ENCODE data around the gene BAG1. TPM values are rescaled to one million over a fixed set of nuclear protein-coding genes. Genes with fewer than 3 reads are reported as not detected.
A peak's percentile ranks its signal among the peaks of the same experiment; 100 is the strongest.

Gene BAG1
- total RNA-seq, 1 donor from 2014 or later: 43.3 TPM

GRCh38 chr9:33289496-33289895 lies 25.0 kb upstream of the BAG1 start:
- peaks cover 6% of the 10 kb centered on the region for H3K4me1 ChIP-seq (ENCODE audit: insufficient read depth, low read length)
- no peak overlapping the region for H2AFZ ChIP-seq (ENCODE audit: low read depth, low read length)
- H3K27ac ChIP-seq (ENCODE audit: low read depth, low read length): peak overlapping the region; percentile 100
- H3K4me3 ChIP-seq (ENCODE audit: insufficient read depth, low read depth, low read length): no peak overlapping the region
- FAIRE-seq (no peak), DNase-seq (ENCODE audit: low read depth) (no peak)
- H3K9me3 ChIP-seq (ENCODE audit: insufficient read depth, low read depth, low read length): no peaks in the 10 kb centered on the region
- peak overlapping the region; percentile 99 for H3K4me3 Mint-ChIP-seq (ENCODE audit: unreplicated experiment)
- peaks cover 17% of the 10 kb centered on the region for H3K4me1 Mint-ChIP-seq (ENCODE audit: low read depth, unreplicated experiment)
- peaks cover 12% of the 10 kb centered on the region for H3K36me3 ChIP-seq (ENCODE audit: insufficient read depth, low read length)
- peaks cover 2% of the 10 kb centered on the region for H4K20me1 ChIP-seq (ENCODE audit: insufficient read depth, low read length)
- peak overlapping the region; percentile 100 for H3K9ac ChIP-seq (ENCODE audit: low read length)
- TF ChIP-seq, protein P1, sequence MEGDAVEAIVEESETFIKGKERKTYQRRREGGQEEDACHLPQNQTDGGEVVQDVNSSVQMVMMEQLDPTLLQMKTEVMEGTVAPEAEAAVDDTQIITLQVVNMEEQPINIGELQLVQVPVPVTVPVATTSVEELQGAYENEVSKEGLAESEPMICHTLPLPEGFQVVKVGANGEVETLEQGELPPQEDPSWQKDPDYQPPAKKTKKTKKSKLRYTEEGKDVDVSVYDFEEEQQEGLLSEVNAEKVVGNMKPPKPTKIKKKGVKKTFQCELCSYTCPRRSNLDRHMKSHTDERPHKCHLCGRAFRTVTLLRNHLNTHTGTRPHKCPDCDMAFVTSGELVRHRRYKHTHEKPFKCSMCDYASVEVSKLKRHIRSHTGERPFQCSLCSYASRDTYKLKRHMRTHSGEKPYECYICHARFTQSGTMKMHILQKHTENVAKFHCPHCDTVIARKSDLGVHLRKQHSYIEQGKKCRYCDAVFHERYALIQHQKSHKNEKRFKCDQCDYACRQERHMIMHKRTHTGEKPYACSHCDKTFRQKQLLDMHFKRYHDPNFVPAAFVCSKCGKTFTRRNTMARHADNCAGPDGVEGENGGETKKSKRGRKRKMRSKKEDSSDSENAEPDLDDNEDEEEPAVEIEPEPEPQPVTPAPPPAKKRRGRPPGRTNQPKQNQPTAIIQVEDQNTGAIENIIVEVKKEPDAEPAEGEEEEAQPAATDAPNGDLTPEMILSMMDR (IDR thresholded peaks at IDR 0.05; ENCODE audit: insufficient read depth, low read depth, low read length): no peak
- no peak for TF ChIP-seq EZH2 (IDR thresholded peaks at IDR 0.05; ENCODE audit: insufficient read depth, low read length)
- peaks cover 11% of the 10 kb centered on the region for H3K36me3 Mint-ChIP-seq (ENCODE audit: low read depth, unreplicated experiment)
- peak overlapping the region; percentile 95 for H3K4me2 ChIP-seq (ENCODE audit: low read length)
- H3K9me3 Mint-ChIP-seq (ENCODE audit: unreplicated experiment): no peaks in the 10 kb centered on the region
- H3K27me3 ChIP-seq (ENCODE audit: insufficient read depth, low read length): no peaks in the 10 kb centered on the region
- peaks cover 41% of the 10 kb centered on the region for H3K79me2 ChIP-seq (ENCODE audit: insufficient read depth, low read length)
- H3K27ac Mint-ChIP-seq (ENCODE audit: unreplicated experiment): peak overlapping the region; percentile 100
- no peaks in the 10 kb centered on the region for H3K27me3 Mint-ChIP-seq (ENCODE audit: low read depth, unreplicated experiment)

DNA sequence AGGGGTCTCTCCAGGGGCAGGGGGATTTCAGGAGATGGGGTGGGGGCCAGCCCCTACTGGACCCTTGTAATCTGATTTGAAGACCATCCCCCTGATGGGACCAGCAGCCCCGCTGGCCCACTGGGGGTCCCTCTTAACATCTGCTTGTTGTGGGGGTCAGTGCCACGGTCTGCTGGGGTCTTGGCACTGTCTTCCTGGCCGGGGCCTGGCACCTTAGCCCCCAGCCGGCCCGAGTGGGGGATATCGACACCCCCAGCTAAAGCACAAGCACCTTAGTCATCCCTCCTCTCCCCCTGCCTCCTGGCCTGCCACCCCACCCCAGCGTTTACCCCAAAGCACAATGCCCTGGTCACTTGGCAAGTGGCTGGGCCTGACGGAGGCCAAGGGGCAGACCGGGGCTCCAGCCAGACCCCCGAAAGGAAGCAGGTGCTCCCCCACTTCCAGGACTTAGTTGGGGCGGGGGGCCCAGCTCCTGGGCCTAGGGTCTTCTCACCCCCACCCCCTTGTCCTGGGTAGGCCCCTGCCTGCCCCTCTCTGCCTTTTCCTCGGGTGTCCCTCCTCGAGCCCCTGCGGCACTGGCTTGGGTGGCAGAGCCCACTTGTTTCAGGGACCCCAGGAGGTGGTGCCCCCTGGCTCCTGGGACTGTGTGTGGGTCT lies 24.4 kb upstream of the BAG1 start:
- peak overlapping the region; percentile 100 for H3K27ac ChIP-seq (ENCODE audit: low read depth, low read length)
- DNase-seq (ENCODE audit: low read depth): no peak
- no peak overlapping the region for H3K4me3 Mint-ChIP-seq (ENCODE audit: unreplicated experiment)
- TF ChIP-seq, protein P1 (IDR thresholded peaks at IDR 0.05; ENCODE audit: insufficient read depth, low read depth, low read length): no peak
- no peak for TF ChIP-seq EZH2 (IDR thresholded peaks at IDR 0.05; ENCODE audit: insufficient read depth, low read length)
- H3K4me2 ChIP-seq (ENCODE audit: low read length): peak overlapping the region; percentile 95
- H3K9me3 Mint-ChIP-seq (ENCODE audit: unreplicated experiment): no peaks in the 10 kb centered on the region
- no peaks in the 10 kb centered on the region for H4K20me1 ChIP-seq (ENCODE audit: insufficient read depth, low read length)
- H3K36me3 ChIP-seq (ENCODE audit: insufficient read depth, low read length): peaks cover 6% of the 10 kb centered on the region
- peak overlapping the region; percentile 100 for H3K9ac ChIP-seq (ENCODE audit: low read length)
- peaks cover 7% of the 10 kb centered on the region for H3K36me3 Mint-ChIP-seq (ENCODE audit: low read depth, unreplicated experiment)
- peaks cover 36% of the 10 kb centered on the region for H3K79me2 ChIP-seq (ENCODE audit: insufficient read depth, low read length)
- H3K9me3 ChIP-seq (ENCODE audit: insufficient read depth, low read depth, low read length): no peaks in the 10 kb centered on the region
- H3K4me3 ChIP-seq (ENCODE audit: insufficient read depth, low read depth, low read length): no peak overlapping the region
- no peaks in the 10 kb centered on the region for H3K27me3 ChIP-seq (ENCODE audit: insufficient read depth, low read length)
- no peaks in the 10 kb centered on the region for H3K27me3 Mint-ChIP-seq (ENCODE audit: low read depth, unreplicated experiment)
- peaks cover 6% of the 10 kb centered on the region for H3K4me1 ChIP-seq (ENCODE audit: insufficient read depth, low read length)
- H3K4me1 Mint-ChIP-seq (ENCODE audit: low read depth, unreplicated experiment): peaks cover 17% of the 10 kb centered on the region
- FAIRE-seq: no peak
- H2AFZ ChIP-seq (ENCODE audit: low read depth, low read length): no peak overlapping the region
- H3K27ac Mint-ChIP-seq (ENCODE audit: unreplicated experiment): no peak overlapping the region

GRCh38 chr9:33288235-33288634 lies 23.7 kb upstream of the BAG1 start:
- H3K9me3 Mint-ChIP-seq (ENCODE audit: unreplicated experiment): no peaks in the 10 kb centered on the region
- FAIRE-seq: no peak
- TF ChIP-seq, protein P1 (IDR thresholded peaks at IDR 0.05; ENCODE audit: insufficient read depth, low read depth, low read length): no peak
- no peak for TF ChIP-seq EZH2 (IDR thresholded peaks at IDR 0.05; ENCODE audit: insufficient read depth, low read length)

More at GRCh38 chr9:33288235-33288634, 23.7 kb upstream of the BAG1 start:
- Histone ChIP-seq H3K9me3 (ENCODE audit: insufficient read depth, low read depth, low read length) (no peaks in the 10 kb centered on the region), H3K9ac (ENCODE audit: low read length) (no peak overlapping the region), H4K20me1 (ENCODE audit: insufficient read depth, low read length) (no peaks in the 10 kb centered on the region), H3K27ac (ENCODE audit: low read depth, low read length) (no peak overlapping the region), H2AFZ (ENCODE audit: low read depth, low read length) (no peak overlapping the region), H3K4me3 (ENCODE audit: insufficient read depth, low read depth, low read length) (no peak overlapping the region), H3K4me2 (ENCODE audit: low read length) (no peak overlapping the region), H3K79me2 (ENCODE audit: insufficient read depth, low read length) (peaks cover 28% of the 10 kb centered on the region), H3K27me3 (ENCODE audit: insufficient read depth, low read length) (no peaks in the 10 kb centered on the region), H3K4me1 (ENCODE audit: insufficient read depth, low read length) (peaks cover 6% of the 10 kb centered on the region), H3K36me3 (ENCODE audit: insufficient read depth, low read length) (peaks cover 5% of the 10 kb centered on the region)
- no peak overlapping the region for H3K27ac Mint-ChIP-seq (ENCODE audit: unreplicated experiment)
- peaks cover 17% of the 10 kb centered on the region for H3K4me1 Mint-ChIP-seq (ENCODE audit: low read depth, unreplicated experiment)
- no peak for DNase-seq (ENCODE audit: low read depth)
- no peaks in the 10 kb centered on the region for H3K27me3 Mint-ChIP-seq (ENCODE audit: low read depth, unreplicated experiment)
- H3K36me3 Mint-ChIP-seq (ENCODE audit: low read depth, unreplicated experiment): peaks cover 6% of the 10 kb centered on the region
- no peak overlapping the region for H3K4me3 Mint-ChIP-seq (ENCODE audit: unreplicated experiment)

Data from astrocyte (in vitro differentiated cells and primary cell).